Natural killer cell (primary cell): ENCODE results near the gene PPHLN1. TPM values are rescaled to one million over a fixed set of nuclear protein-coding genes. Genes with fewer than 3 reads are reported as not detected.
"Not testable (repeated sequence)": the region's sequence is repeated elsewhere in the genome, so short reads cannot be mapped to it uniquely, and the experiment has no call there.

Experiments used
- ATAC-seq, 3 donors: fragments of 150-1000 bp in 2 of 3; fragments of 200-7000 bp in 1 of 3; cut with Tn5 transposase; 1 replicate in 1 of 3; 2 replicates in 2 of 3; pipeline ENCODE4 v1.10.0; 2021; ENCODE audit warnings: mild to moderate bottlenecking in 2 of 3, moderate library complexity in 2 of 3
- DNase-seq, 2 donors: peaks; one replicate each; pipeline versions ENCODE4 v3.0.0 to v3.0.0-alpha.2; 2013 to 2021; ENCODE audit warnings: mixed read lengths in 1 of 2
- H3K27ac ChIP-seq: one replicate; pipeline ENCODE4 v1.5.1; 2013; ENCODE audit warnings: mild to moderate bottlenecking, low read length
- H3K27me3 ChIP-seq: one replicate; pipeline ENCODE4 v1.6.1; 2013; ENCODE audit warnings: low read length; ENCODE audit not compliant: control insufficient read depth, insufficient read depth
- H3K36me3 ChIP-seq: one replicate; pipeline ENCODE4 v1.6.1; 2013; ENCODE audit warnings: low read length; ENCODE audit not compliant: control insufficient read depth, insufficient read depth
- H3K4me1 ChIP-seq: one replicate; pipeline ENCODE4 v1.6.1; 2013; ENCODE audit warnings: low read length; ENCODE audit not compliant: control insufficient read depth, insufficient read depth
- H3K4me3 ChIP-seq: one replicate; pipeline ENCODE4 v1.5.1; 2013; ENCODE audit warnings: low read length
- H3K9me3 ChIP-seq: one replicate; pipeline ENCODE4 v1.6.1; 2013; ENCODE audit warnings: low read length; ENCODE audit not compliant: control insufficient read depth, insufficient read depth
- H3K27ac Mint-ChIP-seq, 2 donors: one replicate each; pipeline ENCODE4 v1.8.0; 2022; ENCODE audit warnings: mild to moderate bottlenecking in 2 of 2, mixed read lengths in 2 of 2, moderate library complexity in 1 of 2
- H3K27me3 Mint-ChIP-seq, 2 donors: one replicate each; pipeline ENCODE4 v1.8.0; 2022; ENCODE audit warnings: low read depth in 2 of 2, mixed read lengths in 2 of 2
- H3K36me3 Mint-ChIP-seq: one replicate; pipeline ENCODE4 v1.8.0; 2022; ENCODE audit warnings: mixed read lengths
- H3K4me1 Mint-ChIP-seq, 2 donors: one replicate each; pipeline ENCODE4 v1.8.0; 2022; ENCODE audit warnings: mixed read lengths in 2 of 2
- H3K4me3 Mint-ChIP-seq: one replicate; pipeline ENCODE4 v1.8.0; 2022; ENCODE audit warnings: mild to moderate bottlenecking, moderate library complexity, mixed read lengths
- H3K9me3 Mint-ChIP-seq, 2 donors: one replicate each; pipeline ENCODE4 v1.8.0; 2022; ENCODE audit warnings: mixed read lengths in 2 of 2
- CTCF ChIP-seq: fragments of 200-600 bp; IDR thresholded peaks from one replicate; pipeline ENCODE4 v1.8.0; 2022; ENCODE audit warnings: antibody characterized with exemption
- WGBS: methylation state at CpG from one replicate; pipeline ENCODE4 v1.1.7; 2013; ENCODE audit warnings: missing lambda C conversion rate; ENCODE audit not compliant: insufficient coverage; 5-methylcytosine and 5-hydroxymethylcytosine counted together
- intact Hi-C: fragments of 100-400 bp; cut with micrococcal nuclease; formaldehyde crosslinking; loops from one replicate; pipeline ENCODE4 v1.14.2; 2022
- total RNA-seq, 4 donors: library from RNA; stranded (reverse); fragments of 120-200 nt in 1 of 4; gene quantifications; one replicate each; pipeline versions ENCODE4 v1.2.3 to v1.2.4, GENCODE V29; 2013 to 2022

PPHLN1 gene
- total RNA-seq, 3 donors from 2014 or later (not counting 1 experiment from before 2014, with no cell fraction given): 98.2 to 101 (median 101) TPM

DNA sequence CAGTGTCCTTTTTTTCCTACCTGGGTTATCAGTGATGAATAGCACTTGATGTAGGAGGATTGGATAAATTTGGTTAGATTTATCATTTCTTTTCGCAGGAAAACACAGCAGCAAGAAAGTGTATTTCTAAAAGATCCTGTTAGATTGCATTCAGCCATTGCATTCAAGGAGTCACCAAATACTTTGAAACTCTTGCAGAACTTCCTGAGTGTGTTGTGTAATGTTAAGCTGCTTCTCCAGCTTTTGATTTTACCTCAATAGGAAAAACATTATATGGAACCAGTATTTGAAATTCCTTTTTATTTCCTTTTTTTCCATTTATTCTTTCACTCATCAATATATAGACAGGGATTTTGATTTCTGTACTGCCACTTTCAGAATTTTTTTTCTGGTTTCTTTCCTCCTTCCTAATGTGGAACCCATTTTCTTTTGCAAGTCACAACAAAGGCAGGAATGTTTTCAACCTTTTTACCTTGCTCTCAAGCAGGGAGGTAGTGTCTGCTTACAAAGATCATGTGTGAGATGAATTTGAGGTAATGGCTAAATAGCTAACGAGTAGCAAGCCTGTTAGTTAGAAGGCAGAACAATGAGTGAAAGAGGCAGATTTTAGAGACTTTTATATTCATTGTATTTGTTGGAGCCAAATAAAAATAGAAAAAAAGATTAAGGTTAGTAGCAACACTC, 56.2 kb downstream of the PPHLN1 start:
- Mint-ChIP-seq H3K9me3 (no peaks in the 10 kb centered on the region), H3K4me3 (no peak overlapping the region), H3K27me3 (no peaks in the 10 kb centered on the region), H3K4me1 (peaks cover 20 to 33% of the 10 kb centered on the region in 2 donors), H3K27ac (peak overlapping the region in 1 of 2 donors; percentile 29), H3K36me3 (no peaks in the 10 kb centered on the region)
- no peaks in the 10 kb centered on the region for H3K27me3 ChIP-seq
- WGBS: 83% methylated on average over 2 of the region's 2 CpGs
- H3K4me1 ChIP-seq: no peaks in the 10 kb centered on the region
- ATAC-seq (no peak), DNase-seq (no peak)
- H3K9me3 ChIP-seq: no peaks in the 10 kb centered on the region
- intact Hi-C loops: no loop called here
- TF ChIP-seq CTCF: no peak
- no peak overlapping the region for H3K4me3 ChIP-seq
- H3K36me3 ChIP-seq: peaks cover 10% of the 10 kb centered on the region
- no peak overlapping the region for H3K27ac ChIP-seq

DNA sequence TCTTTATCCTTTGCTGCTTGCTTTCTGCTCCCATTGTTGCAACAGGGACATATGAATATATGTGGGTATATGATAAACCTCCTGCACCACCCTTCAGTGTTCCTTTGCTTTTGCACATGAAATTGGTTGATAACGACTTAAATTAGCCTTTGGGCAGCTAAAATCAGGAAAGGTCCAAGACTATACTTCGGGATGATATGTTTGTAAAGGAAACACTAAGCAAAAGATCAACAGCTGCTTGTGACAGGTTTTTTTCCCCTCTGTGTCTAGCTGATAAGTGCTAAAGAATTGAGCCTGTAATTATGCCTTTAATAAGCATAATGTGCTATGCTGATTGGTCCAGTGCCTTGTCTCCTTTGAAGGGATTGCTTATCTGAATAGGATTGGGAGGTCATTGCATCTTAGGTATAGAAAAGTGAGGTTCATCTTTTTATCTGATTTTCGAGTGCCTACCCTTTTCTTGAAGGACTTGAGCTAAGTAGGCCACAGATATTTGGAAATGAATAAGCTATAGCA, 59.4 kb downstream of the PPHLN1 start:
- Mint-ChIP-seq H3K36me3 (no peaks in the 10 kb centered on the region), H3K27me3 (no peaks in the 10 kb centered on the region), H3K9me3 (no peaks in the 10 kb centered on the region), H3K4me1 (peaks cover 20 to 33% of the 10 kb centered on the region in 2 donors), H3K4me3 (no peak overlapping the region), H3K27ac (no peak overlapping the region)
- Histone ChIP-seq H3K4me1 (no peaks in the 10 kb centered on the region), H3K36me3 (peaks cover 30% of the 10 kb centered on the region), H3K9me3 (no peaks in the 10 kb centered on the region), H3K27ac (no peak overlapping the region), H3K4me3 (no peak overlapping the region), H3K27me3 (no peaks in the 10 kb centered on the region)
- TF ChIP-seq CTCF: no peak
- no peak for DNase-seq
- 92% methylated on average over 3 of the region's 3 CpGs for WGBS
- intact Hi-C loops: no loop called here
- ATAC-seq: no peak

DNA sequence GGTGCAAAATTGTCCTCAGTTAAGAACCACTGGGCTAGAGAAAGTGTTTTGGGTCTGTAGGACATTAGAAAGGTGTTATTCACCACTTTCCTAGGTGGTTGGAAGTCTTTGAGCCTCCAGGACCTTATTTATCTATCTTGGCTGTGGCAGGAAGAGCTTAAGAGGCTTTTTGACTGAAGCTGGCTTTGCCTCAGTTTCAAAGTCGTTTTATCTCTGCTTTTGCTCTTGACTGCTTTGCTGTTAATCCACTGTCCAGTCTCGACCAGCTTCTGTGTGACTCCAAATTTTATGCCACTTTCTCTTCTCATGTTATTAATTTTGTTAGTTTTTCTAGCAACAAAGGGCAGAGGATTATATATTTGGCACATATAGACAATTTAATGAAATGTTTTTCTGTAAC, 60.3 kb downstream of the PPHLN1 start:
- H3K4me3 ChIP-seq: no peak overlapping the region
- no peak overlapping the region for H3K27ac ChIP-seq
- DNase-seq (no peak), ATAC-seq (no peak)
- H3K27me3 Mint-ChIP-seq: no peaks in the 10 kb centered on the region
- H3K9me3 Mint-ChIP-seq: no peaks in the 10 kb centered on the region
- H3K4me1 ChIP-seq: no peaks in the 10 kb centered on the region
- no peak overlapping the region for H3K4me3 Mint-ChIP-seq
- intact Hi-C loops: no loop called here
- no peak overlapping the region for H3K27ac Mint-ChIP-seq
- H3K4me1 Mint-ChIP-seq: peaks cover 20 to 28% of the 10 kb centered on the region in 2 donors
- peaks cover 33% of the 10 kb centered on the region for H3K36me3 ChIP-seq
- H3K36me3 Mint-ChIP-seq: no peaks in the 10 kb centered on the region
- no peaks in the 10 kb centered on the region for H3K27me3 ChIP-seq
- no peaks in the 10 kb centered on the region for H3K9me3 ChIP-seq
- WGBS: 74% methylated on average over 1 of the region's 2 CpGs
- TF ChIP-seq CTCF: no peak

- H3K27me3 ChIP-seq, H3K36me3 Mint-ChIP-seq, DNase-seq, ATAC-seq, H3K27me3 Mint-ChIP-seq, intact Hi-C loops, H3K27ac ChIP-seq, H3K9me3 Mint-ChIP-seq, H3K9me3 ChIP-seq, H3K27ac Mint-ChIP-seq, H3K4me1 ChIP-seq, H3K4me3 Mint-ChIP-seq, H3K4me3 ChIP-seq: not testable (repeated sequence)
- WGBS: 96% methylated on average over 4 of the region's 5 CpGs
- peaks cover 29% of the 10 kb centered on the region for H3K36me3 ChIP-seq
- H3K4me1 Mint-ChIP-seq: peaks cover 17 to 20% of the 10 kb centered on the region in 2 donors
Measured at GRCh38 chr12:42388086-42388485, 62.1 kb downstream of the PPHLN1 start.
